A673 (cell line): ENCODE measurements around the gene ADRM1. TPM values are rescaled to one million over a fixed set of nuclear protein-coding genes. Genes with fewer than 3 reads are reported as not detected.

ENCODE experiments used
- BruUV-seq: library from RNA; stranded (reverse); fragments of 400-500 nt; replicated peaks from 2 replicates; lab custom pipeline; 2021; lab: Mats Ljungman, UMichigan
- CTCF ChIA-PET: fragments of 300-600 bp; sonication (Branson Sonifier 250); formaldehyde crosslinking; loops from one replicate; lab custom pipeline; 2022; ENCODE audit warnings: antibody characterized with exemption; lab: Charles Lee
- POLR2A ChIA-PET: fragments of 300-600 bp; sonication (Branson Sonifier 250); formaldehyde crosslinking; loops from one replicate; lab custom pipeline; 2022; ENCODE audit warnings: antibody characterized with exemption; ENCODE audit not compliant: low non-redundant PET; lab: Charles Lee
- DNase-seq: peaks from one replicate; pipeline ENCODE4 v3.0.0-alpha.2; 2015; ENCODE audit warnings: low spot score
- H3K27ac ChIP-seq: fragments of 200-600 bp; sonication (generic); 2 replicates; pipeline ENCODE4 v1.5.1; 2016; ENCODE audit warnings: mixed run types, low read depth, mild to moderate bottlenecking, mixed read lengths, antibody characterized with exemption, low read length; ENCODE audit not compliant: poor library complexity, severe bottlenecking
- H3K27me3 ChIP-seq: fragments of 200-600 bp; sonication (generic); replicated peaks from 2 replicates; pipeline ENCODE4 v1.6.1; 2017; ENCODE audit warnings: mixed run types, low read depth, mild to moderate bottlenecking, mixed read lengths, antibody characterized with exemption, low read length; ENCODE audit not compliant: insufficient read depth, poor library complexity
- H3K36me3 ChIP-seq: fragments of 200-600 bp; sonication (generic); 2 replicates; pipeline ENCODE4 v1.6.1; 2016; ENCODE audit warnings: mixed run types, mild to moderate bottlenecking, mixed read lengths, antibody characterized with exemption, low read length; ENCODE audit not compliant: insufficient read depth, poor library complexity, severe bottlenecking
- H3K4me1 ChIP-seq: fragments of 200-600 bp; sonication (generic); 2 replicates; pipeline ENCODE4 v1.6.1; 2017; ENCODE audit warnings: mixed run types, mild to moderate bottlenecking, mixed read lengths, antibody characterized with exemption, low read length; ENCODE audit not compliant: insufficient read depth, poor library complexity, severe bottlenecking
- H3K4me3 ChIP-seq: fragments of 200-600 bp; sonication (generic); 2 replicates; pipeline ENCODE4 v1.5.1; 2016; ENCODE audit warnings: low read depth, mixed run types, mild to moderate bottlenecking, mixed read lengths, low read length; ENCODE audit not compliant: poor library complexity, severe bottlenecking
- H3K9me3 ChIP-seq: fragments of 200-600 bp; sonication (generic); 2 replicates; pipeline ENCODE4 v1.6.1; 2016; ENCODE audit warnings: mixed run types, low read depth, mild to moderate bottlenecking, mixed read lengths, antibody characterized with exemption, low read length; ENCODE audit not compliant: poor library complexity, severe bottlenecking
- EZH2 ChIP-seq: fragments of 200-600 bp; sonication (generic); IDR thresholded peaks from 2 replicates; pipeline ENCODE4 v1.6.1; 2017; ENCODE audit warnings: borderline replicate concordance, low read depth, mild to moderate bottlenecking, mixed read lengths, antibody characterized with exemption, low read length; ENCODE audit not compliant: poor library complexity, severe bottlenecking
- intact Hi-C: fragments of 100-400 bp; cut with micrococcal nuclease; formaldehyde crosslinking; loops from one replicate; pipeline ENCODE4 v1.10.0; 2022; ENCODE audit not compliant: unreplicated experiment
- total RNA-seq: library from RNA; stranded (reverse); gene quantifications from 2 replicates; pipeline ENCODE4 v1.2.3, GENCODE V29; 2021
- TF ChIP-seq, protein P1 (sequence below): fragments of 300-800, 200-600 bp; sonication (generic); conservative IDR thresholded peaks from 2 replicates; pipeline ENCODE4 v1.5.1; 2017; ENCODE audit warnings: low read depth, mild to moderate bottlenecking, antibody characterized with exemption, low read length, moderate library complexity, mixed read lengths

Gene ADRM1
- total RNA-seq, 1 experiment from 2014 or later, result 252 TPM

DNA sequence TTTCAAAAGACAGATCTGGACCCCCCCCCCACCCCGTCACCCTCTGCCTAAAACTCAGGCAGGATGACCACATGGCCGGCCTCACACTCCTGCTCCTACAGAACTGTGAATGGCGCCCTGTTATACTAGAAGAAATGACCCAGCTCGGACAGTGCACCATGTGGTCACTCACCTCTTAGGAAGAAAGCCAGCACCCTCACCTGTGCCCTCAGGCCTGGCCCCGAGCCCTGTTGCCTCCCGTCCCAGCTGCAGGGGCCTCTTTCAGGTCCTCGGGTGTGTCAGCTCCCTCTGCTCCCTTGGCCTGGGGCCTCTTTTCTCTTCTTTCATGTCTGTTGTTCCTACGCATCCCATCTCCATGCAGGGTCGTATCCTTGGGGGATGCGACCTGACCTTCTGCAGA, 40.7 kb upstream of the ADRM1 start:
- intact Hi-C loops, result no loop called here
- TF ChIP-seq, protein P1, sequence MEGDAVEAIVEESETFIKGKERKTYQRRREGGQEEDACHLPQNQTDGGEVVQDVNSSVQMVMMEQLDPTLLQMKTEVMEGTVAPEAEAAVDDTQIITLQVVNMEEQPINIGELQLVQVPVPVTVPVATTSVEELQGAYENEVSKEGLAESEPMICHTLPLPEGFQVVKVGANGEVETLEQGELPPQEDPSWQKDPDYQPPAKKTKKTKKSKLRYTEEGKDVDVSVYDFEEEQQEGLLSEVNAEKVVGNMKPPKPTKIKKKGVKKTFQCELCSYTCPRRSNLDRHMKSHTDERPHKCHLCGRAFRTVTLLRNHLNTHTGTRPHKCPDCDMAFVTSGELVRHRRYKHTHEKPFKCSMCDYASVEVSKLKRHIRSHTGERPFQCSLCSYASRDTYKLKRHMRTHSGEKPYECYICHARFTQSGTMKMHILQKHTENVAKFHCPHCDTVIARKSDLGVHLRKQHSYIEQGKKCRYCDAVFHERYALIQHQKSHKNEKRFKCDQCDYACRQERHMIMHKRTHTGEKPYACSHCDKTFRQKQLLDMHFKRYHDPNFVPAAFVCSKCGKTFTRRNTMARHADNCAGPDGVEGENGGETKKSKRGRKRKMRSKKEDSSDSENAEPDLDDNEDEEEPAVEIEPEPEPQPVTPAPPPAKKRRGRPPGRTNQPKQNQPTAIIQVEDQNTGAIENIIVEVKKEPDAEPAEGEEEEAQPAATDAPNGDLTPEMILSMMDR, result no peak
- TF ChIP-seq EZH2, result no peak
- Histone ChIP-seq H3K4me3 (no peak overlapping the region), H3K27me3 (no peaks in the 10 kb centered on the region), H3K27ac (no peak overlapping the region), H3K36me3 (peaks cover 3% of the 10 kb centered on the region), H3K9me3 (no peaks in the 10 kb centered on the region), H3K4me1 (no peaks in the 10 kb centered on the region)
- ChIA-PET POLR2A (no interaction called here), CTCF (no interaction called here)
- no peak for DNase-seq
- BruUV-seq, result no TSS peak

DNA sequence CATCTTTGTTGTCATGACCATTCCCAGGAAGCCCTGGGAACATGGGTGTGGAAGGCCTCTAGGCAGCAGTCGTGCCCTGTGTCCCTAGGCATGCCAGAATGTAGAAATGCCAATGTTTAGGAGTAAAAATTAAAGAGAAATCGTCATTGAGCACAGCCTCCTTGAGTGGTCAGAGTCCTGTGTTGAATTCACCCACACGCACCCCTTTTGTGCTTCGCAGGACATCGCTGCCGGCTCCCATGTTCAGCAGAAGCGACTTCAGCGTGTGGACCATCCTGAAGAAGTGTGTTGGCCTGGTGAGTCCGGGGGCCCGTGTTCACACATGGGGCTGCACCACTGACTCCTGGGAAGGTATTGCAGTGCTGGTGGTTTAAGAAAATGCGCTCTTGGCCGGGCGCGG, 39.4 kb upstream of the ADRM1 start:
- TF ChIP-seq, protein P1, result no peak
- TF ChIP-seq EZH2, result no peak
- CTCF ChIA-PET, result no interaction called here
- no peak for DNase-seq
- Histone ChIP-seq H3K36me3 (peaks cover 3% of the 10 kb centered on the region), H3K9me3 (no peaks in the 10 kb centered on the region), H3K4me3 (no peak overlapping the region), H3K27ac (no peak overlapping the region), H3K27me3 (no peaks in the 10 kb centered on the region), H3K4me1 (no peaks in the 10 kb centered on the region)
- BruUV-seq, result no TSS peak
- POLR2A ChIA-PET, result no interaction called here
- intact Hi-C loops, result no loop called here

DNA sequence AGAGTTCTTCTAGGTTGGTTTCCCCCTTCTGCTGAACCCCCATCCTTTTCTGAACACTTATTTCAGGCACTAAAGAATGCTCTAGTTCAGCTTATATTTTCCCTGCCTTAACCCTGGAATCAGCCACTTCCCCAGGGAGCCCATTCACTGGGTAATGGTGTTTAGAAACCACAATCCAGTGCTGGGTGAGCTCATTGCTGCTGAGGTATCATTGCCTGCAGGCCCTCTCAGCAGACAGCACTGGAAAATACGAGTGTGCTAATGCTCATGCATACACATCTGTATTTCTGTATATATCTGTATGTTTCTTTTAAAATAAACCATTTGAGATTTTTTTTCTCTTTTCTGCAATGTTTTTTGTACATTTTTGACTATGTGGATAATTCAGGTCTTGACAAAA, 37.4 kb upstream of the ADRM1 start:
- no peak for DNase-seq
- intact Hi-C loops, result no loop called here
- POLR2A ChIA-PET, result no interaction called here
- Histone ChIP-seq H3K4me1 (no peaks in the 10 kb centered on the region), H3K36me3 (peaks cover 3% of the 10 kb centered on the region), H3K4me3 (no peak overlapping the region), H3K27ac (no peak overlapping the region), H3K9me3 (no peaks in the 10 kb centered on the region), H3K27me3 (no peaks in the 10 kb centered on the region)
- BruUV-seq, result no TSS peak
- CTCF ChIA-PET, result no interaction called here
- TF ChIP-seq, protein P1, result no peak
- TF ChIP-seq EZH2, result no peak
